ENCODE results near the gene ALDH16A1. TPM values are rescaled to one million over a fixed set of nuclear protein-coding genes. Genes with fewer than 3 reads are reported as not detected.

ALDH16A1 gene
- total and polyA plus RNA-seq, 2 of the 8 experiments (the other 6 are each of a cell fraction or from before 2014, with no cell fraction given), result 30.5 to 34.3 TPM

GRCh38 chr19:49427339-49427738, 25.7 kb upstream of the ALDH16A1 start:
- H3K27me3 ChIP-seq (replicated peaks in 1 of 4; ENCODE audit: control insufficient read depth in 3 of 4, extremely low read depth in 1 of 4, insufficient read depth in 3 of 4, low read length in 3 of 4), result peaks cover 16 to 55% (median 51%) of the 10 kb centered on the region in 4 experiments
- H2AK5ac ChIP-seq (ENCODE audit: low read depth, low read length), result no peak overlapping the region
- no peak overlapping the region for H3K18ac ChIP-seq (ENCODE audit: extremely low read depth, low read length)
- peak overlapping the region in 1 of 2 experiments; percentile 97; a peak in 2 of 4 replicates for H3K4me2 ChIP-seq (ENCODE audit: insufficient read depth in 1 of 2, low read depth in 2 of 2, low read length in 2 of 2)
- no peak overlapping the region for H3K4ac ChIP-seq (replicated peaks; ENCODE audit: insufficient read length, low read depth, low read length)
- peak overlapping the region; percentile 35 for H4K91ac ChIP-seq (replicated peaks; ENCODE audit: insufficient read length, low read length)
- peak overlapping the region in 1 of 4 experiments; percentile 71; a peak in 2 of 8 replicates for H3K4me3 ChIP-seq (ENCODE audit: extremely low read depth in 1 of 4, insufficient read depth in 2 of 4, low read depth in 3 of 4, low read length in 4 of 4)
- no peak overlapping the region for H2BK15ac ChIP-seq (ENCODE audit: low read length)
- no peaks in the 10 kb centered on the region for H4K20me1 ChIP-seq (replicated peaks in 1 of 2; ENCODE audit: control insufficient read depth in 1 of 2, insufficient read depth in 2 of 2, low read length in 2 of 2)
- H3K79me2 ChIP-seq (ENCODE audit: control insufficient read depth in 1 of 2, insufficient read depth in 2 of 2, low read length in 2 of 2), result no peaks in the 10 kb centered on the region
- no peak overlapping the region for H3K9ac ChIP-seq (replicated peaks in 1 of 4; ENCODE audit: extremely low read depth in 1 of 4, low read depth in 3 of 4, low read length in 3 of 4)
- H2BK20ac ChIP-seq (ENCODE audit: low read length), result 0 out of 2 replicates have a peak overlapping the region, but pooled peaks have one; percentile 61
- peaks cover 0 to 2% of the 10 kb centered on the region in 2 experiments; a peak in 1 of 4 replicates for H3K9me3 ChIP-seq (ENCODE audit: insufficient read depth in 2 of 2, low read depth in 1 of 2, low read length in 1 of 2)
- H2BK5ac ChIP-seq (ENCODE audit: low read depth, low read length), result no peak overlapping the region
- peaks cover 21% of the 10 kb centered on the region for H3K23me2 ChIP-seq (ENCODE audit: low read depth, low read length)
- no peak overlapping the region for H2AFZ ChIP-seq (ENCODE audit: low read length)
- 70% methylated on average over 8 of the region's 12 CpGs; no CpG with 5 or more reads in 1 of the 2 experiments for WGBS, 2 experiments (ENCODE audit: extremely low coverage in 1 of 2, insufficient coverage in 1 of 2, insufficient read length in 1 of 2, insufficient replicate concordance in 2 of 2, low coverage in 1 of 2, low lambda C conversion rate in 2 of 2, missing lambda C conversion rate in 1 of 2)
- H3K4me1 ChIP-seq (replicated peaks in 1 of 4; ENCODE audit: control insufficient read depth in 3 of 4, insufficient read depth in 4 of 4, low read length in 3 of 4), result peaks cover 4 to 44% (median 27%) of the 10 kb centered on the region in 4 experiments
- no peak for FAIRE-seq
- H2BK120ac ChIP-seq (replicated peaks; ENCODE audit: low read depth, low read length), result no peak overlapping the region
- POLR2A ChIA-PET (ENCODE audit: partially characterized antibody), result interaction anchor here (0.8 to 5.0 kb wide), 8 partner anchors 8 to 65 kb away, joined by 3 to 21 read pairs (median 4); partner anchors contain the start of gene TEAD2
- no peak overlapping the region for H4K5ac ChIP-seq (ENCODE audit: insufficient read length, low read depth, low read length)
- H3K79me1 ChIP-seq (ENCODE audit: low read depth, low read length), result no peaks in the 10 kb centered on the region
- DNase-seq (ENCODE audit: low read depth in 1 of 2, low spot score in 2 of 2), result no peak
- no peak overlapping the region for H3K56ac ChIP-seq (replicated peaks; ENCODE audit: insufficient read length, low read depth, low read length)
- peak overlapping the region; percentile 39; the same call in 1 of the 2 replicates for H2BK12ac ChIP-seq (ENCODE audit: low read depth, low read length)
- H3K36me3 ChIP-seq (ENCODE audit: control insufficient read depth in 2 of 4, insufficient read depth in 4 of 4, low read length in 3 of 4), result no peaks in the 10 kb centered on the region
- CTCF ChIA-PET (ENCODE audit: partially characterized antibody), result interaction anchor here (1.0 to 5.2 kb wide), 8 partner anchors 9 to 126 kb away, joined by 3 to 49 read pairs (median 5); partner anchors contain the start of gene SLC17A7
- H3K27ac ChIP-seq (ENCODE audit: low read depth, low read length), result no peak overlapping the region
- H4K8ac ChIP-seq (ENCODE audit: extremely low read depth, insufficient read depth, low read length), result no peak overlapping the region
- no peak overlapping the region for H3K14ac ChIP-seq (ENCODE audit: insufficient read length)
- H3K23ac ChIP-seq (ENCODE audit: insufficient read length), result no peak overlapping the region
- TF ChIP-seq CTCF (IDR thresholded peaks at IDR 0.05; ENCODE audit: control extremely low read depth in 1 of 3, insufficient read depth in 1 of 3, low read depth in 1 of 3, low read length in 3 of 3) (no peak), BRCA1 (IDR thresholded peaks at IDR 0.05; ENCODE audit: low read depth, low read length) (no peak)

Data from H1 (cell line).